ENCODE results near the gene DOK4. TPM values are rescaled to one million over a fixed set of nuclear protein-coding genes. Genes with fewer than 3 reads are reported as not detected.

DOK4 gene
- total RNA-seq, 1 donor from 2014 or later = 83.6 TPM

GRCh38 chr16:57475711-57476339 lies 10.5 kb downstream of the DOK4 start:
- Mint-ChIP-seq H3K27me3 (ENCODE audit: low read depth) (no peaks in the 10 kb centered on the region), H3K4me3 (no peak overlapping the region), H3K36me3 (peaks cover 9% of the 10 kb centered on the region), H3K27ac (peak overlapping the region; percentile 33), H3K9me3 (no peaks in the 10 kb centered on the region), H3K4me1 (peaks cover 27% of the 10 kb centered on the region)
- TF ChIP-seq, protein P1, sequence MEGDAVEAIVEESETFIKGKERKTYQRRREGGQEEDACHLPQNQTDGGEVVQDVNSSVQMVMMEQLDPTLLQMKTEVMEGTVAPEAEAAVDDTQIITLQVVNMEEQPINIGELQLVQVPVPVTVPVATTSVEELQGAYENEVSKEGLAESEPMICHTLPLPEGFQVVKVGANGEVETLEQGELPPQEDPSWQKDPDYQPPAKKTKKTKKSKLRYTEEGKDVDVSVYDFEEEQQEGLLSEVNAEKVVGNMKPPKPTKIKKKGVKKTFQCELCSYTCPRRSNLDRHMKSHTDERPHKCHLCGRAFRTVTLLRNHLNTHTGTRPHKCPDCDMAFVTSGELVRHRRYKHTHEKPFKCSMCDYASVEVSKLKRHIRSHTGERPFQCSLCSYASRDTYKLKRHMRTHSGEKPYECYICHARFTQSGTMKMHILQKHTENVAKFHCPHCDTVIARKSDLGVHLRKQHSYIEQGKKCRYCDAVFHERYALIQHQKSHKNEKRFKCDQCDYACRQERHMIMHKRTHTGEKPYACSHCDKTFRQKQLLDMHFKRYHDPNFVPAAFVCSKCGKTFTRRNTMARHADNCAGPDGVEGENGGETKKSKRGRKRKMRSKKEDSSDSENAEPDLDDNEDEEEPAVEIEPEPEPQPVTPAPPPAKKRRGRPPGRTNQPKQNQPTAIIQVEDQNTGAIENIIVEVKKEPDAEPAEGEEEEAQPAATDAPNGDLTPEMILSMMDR (IDR thresholded peaks at IDR 0.05; ENCODE audit: unreplicated experiment) = peak; percentile 48
- DNase-seq (ENCODE audit: low spot score in 2 of 2, unreplicated experiment in 2 of 2) = peak in 1 of 2 experiments; percentile 72

DNA sequence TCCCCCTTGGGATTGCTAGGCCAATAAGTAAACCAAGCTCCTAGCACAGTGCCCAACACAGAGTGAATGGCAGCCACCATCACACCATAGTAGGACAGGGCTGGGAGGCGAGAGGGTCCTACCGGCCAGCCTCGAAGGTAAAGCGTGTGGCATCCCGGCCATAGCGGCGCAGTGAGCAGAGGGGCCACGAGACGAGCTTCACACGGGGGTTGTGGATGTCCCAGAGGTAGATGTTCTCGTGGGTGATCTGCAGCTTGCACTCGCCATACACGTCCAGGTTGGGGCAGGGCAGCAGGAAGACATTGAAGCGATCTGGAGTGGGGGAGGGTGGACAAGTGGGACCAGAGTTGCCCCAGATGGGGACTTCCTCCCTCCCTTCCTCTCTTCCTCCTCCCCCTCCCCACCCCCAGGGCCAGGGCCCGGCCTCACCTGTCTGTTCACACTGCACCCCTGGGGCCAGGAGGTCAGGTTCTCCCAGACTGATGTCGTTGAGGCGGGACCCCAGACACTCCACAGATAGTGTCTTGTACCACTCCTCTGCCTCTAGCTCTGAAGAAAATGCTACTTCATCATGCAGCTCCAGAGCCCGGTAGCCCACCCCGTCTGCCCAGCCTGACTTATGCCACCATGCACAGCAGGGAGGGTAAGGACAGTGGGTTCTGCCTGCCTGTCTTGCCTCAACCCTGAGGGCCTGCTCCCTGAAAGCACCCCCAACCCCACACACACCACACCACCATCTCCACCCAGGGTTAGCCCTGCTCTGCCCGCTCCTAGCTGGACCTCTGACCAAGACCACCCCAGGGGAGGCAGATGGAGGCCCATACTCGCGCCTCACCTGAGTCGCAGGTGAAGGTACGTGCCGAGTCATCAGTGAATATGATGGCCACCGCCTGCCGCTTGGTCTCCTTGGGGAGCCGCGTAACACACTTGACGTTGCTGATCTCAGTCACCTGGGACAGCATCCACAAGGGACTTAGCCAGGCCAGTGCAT lies 11.3 kb downstream of the DOK4 start:
- peaks cover 12% of the 10 kb centered on the region for H3K36me3 Mint-ChIP-seq
- H3K4me3 Mint-ChIP-seq = no peak overlapping the region
- DNase-seq (ENCODE audit: low spot score in 2 of 2, unreplicated experiment in 2 of 2) = no peak
- TF ChIP-seq, protein P1 (IDR thresholded peaks at IDR 0.05; ENCODE audit: unreplicated experiment) = no peak
- H3K27me3 Mint-ChIP-seq (ENCODE audit: low read depth) = no peaks in the 10 kb centered on the region
- no peaks in the 10 kb centered on the region for H3K9me3 Mint-ChIP-seq
- H3K27ac Mint-ChIP-seq = no peak overlapping the region
- H3K4me1 Mint-ChIP-seq = peaks cover 18% of the 10 kb centered on the region

DNA sequence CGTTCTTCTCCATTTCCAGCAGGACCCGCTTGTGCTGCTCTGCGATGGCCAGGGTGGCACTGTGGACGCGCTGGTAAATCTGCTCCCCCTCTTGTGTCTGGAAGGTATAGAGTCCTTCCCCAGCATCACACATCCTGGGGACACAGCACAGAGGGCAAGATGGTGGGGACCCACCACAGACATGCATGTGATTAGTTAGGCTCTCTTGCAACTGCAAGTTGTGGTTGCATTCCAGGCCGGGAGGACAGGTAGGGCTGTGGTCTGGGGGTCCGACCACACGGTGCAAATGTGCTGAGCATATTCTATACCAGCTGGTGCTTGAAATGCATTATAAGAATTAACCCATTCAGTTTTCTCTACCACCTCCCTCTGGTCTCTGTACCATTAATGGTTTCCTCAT lies 12.4 kb downstream of the DOK4 start:
- Mint-ChIP-seq H3K4me3 (no peak overlapping the region), H3K27ac (no peak overlapping the region), H3K4me1 (peaks cover 11% of the 10 kb centered on the region), H3K36me3 (peaks cover 13% of the 10 kb centered on the region), H3K9me3 (no peaks in the 10 kb centered on the region), H3K27me3 (ENCODE audit: low read depth) (no peaks in the 10 kb centered on the region)
- no peak for DNase-seq (ENCODE audit: low spot score in 2 of 2, unreplicated experiment in 2 of 2)
- TF ChIP-seq, protein P1 (IDR thresholded peaks at IDR 0.05; ENCODE audit: unreplicated experiment) = no peak

DNA sequence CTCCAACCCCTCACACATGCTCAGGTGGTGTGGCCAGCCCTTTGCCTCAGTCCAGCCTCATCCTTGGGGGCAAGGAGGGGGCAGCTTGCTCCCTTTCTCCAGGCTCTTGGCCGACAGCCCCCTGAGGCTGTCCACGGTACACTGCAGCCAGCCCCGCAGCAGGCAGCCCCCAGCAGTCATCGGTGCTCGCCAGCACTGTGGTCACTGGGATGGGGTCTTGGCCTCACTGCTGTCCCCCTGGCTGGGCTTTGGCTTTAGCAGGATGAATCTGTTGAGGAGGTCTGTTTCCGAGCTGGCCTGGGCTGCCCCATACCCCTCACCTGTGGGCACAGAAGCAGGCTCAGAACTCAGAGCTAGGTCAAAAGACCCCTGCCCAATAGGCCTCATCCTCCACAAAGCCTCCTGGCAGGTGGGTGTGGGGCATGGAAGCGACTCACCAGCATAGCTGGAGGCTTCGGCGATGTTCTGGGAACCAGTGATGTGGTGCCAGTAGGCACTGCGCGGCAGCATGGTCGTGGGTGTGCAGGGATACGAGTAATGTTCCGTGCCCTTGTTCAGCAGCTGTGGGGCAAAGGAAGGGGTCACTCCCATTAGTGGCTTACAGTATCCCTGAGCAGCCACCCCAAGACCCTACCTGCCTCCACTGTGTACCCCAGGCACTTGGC lies 13.0 kb downstream of the DOK4 start:
- Mint-ChIP-seq H3K9me3 (no peaks in the 10 kb centered on the region), H3K4me1 (peaks cover 7% of the 10 kb centered on the region), H3K4me3 (no peak overlapping the region), H3K27ac (no peak overlapping the region), H3K27me3 (ENCODE audit: low read depth) (no peaks in the 10 kb centered on the region), H3K36me3 (peaks cover 15% of the 10 kb centered on the region)
- no peak for DNase-seq (ENCODE audit: low spot score in 2 of 2, unreplicated experiment in 2 of 2)
- TF ChIP-seq, protein P1 (IDR thresholded peaks at IDR 0.05; ENCODE audit: unreplicated experiment) = no peak

DNA sequence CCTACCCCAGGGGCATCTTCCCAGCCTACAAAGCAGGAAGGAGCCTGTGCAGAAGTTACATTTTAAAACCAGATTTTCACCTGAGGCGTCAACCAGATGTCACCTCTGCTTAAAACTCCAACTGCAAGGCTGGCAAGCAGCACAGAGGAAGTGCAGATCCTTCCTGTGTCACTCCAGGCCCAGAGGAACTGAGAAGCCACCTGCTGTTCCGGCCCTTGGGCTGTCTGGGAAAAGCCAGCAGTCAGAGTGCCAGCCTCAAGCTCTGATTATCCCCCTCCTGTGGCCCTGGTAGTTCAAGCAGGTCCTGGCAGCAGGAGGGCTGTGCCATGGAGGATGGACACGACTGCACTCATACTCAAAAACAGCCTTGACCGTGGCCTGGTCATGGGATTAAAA lies 13.6 kb downstream of the DOK4 start:
- Mint-ChIP-seq H3K27ac (no peak overlapping the region), H3K4me3 (no peak overlapping the region), H3K9me3 (no peaks in the 10 kb centered on the region), H3K27me3 (ENCODE audit: low read depth) (no peaks in the 10 kb centered on the region), H3K4me1 (peaks cover 7% of the 10 kb centered on the region), H3K36me3 (peaks cover 17% of the 10 kb centered on the region)
- TF ChIP-seq, protein P1 (IDR thresholded peaks at IDR 0.05; ENCODE audit: unreplicated experiment) = no peak
- no peak for DNase-seq (ENCODE audit: low spot score in 2 of 2, unreplicated experiment in 2 of 2)

All from mesothelial cell of epicardium (in vitro differentiated cells).